Activated gamma-delta T cell treated with anti-CD3 and anti-CD28 coated beads, Interleukin-2, amount 50 U/mL, for 16 hours (primary cell): ENCODE measurements around the gene AIPL1.

ENCODE experiments used
- DNase-seq: peaks from one replicate; pipeline ENCODE4 v3.0.0-alpha.2; 2020; ENCODE audit warnings: low read depth

AIPL1 gene

DNA sequence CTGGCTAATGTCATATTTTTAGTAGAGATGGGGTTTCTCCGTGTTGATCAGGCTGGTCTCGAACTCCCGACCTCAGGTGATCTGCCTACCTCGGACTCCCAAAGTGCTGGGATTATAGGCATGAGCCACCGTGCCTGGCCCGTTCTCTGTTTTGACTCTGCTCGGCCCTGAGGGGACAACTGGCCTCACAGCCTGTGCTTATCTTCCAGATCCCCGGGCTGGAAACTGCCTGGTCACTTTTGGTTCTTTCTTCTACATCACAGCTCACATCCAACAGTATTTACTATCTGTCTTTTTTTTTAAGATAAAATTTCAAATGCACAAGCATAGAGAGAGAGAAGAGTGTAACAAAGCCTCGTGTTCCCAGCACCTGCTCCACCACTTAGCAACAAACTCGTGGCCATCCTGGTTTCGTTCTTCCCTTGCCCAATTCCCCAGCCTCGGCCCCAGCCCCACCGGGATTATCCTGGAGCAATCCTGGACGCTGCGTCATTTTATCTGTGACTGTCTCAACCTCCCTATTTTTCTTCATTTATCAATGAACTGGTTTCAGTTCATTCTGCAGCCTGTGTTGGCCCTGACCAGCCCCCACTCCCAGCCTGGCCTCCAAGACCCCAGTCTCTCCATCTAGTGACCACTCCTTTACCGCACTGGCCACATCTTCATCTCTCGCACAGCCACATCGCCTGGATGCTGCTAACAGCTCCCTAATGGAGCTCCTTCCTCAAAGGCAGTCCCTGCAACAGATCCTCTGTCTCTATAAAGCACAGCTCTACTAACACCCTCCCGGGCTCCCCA, 30.5 kb upstream of the AIPL1 start:
- DNase-seq = no peak

DNA sequence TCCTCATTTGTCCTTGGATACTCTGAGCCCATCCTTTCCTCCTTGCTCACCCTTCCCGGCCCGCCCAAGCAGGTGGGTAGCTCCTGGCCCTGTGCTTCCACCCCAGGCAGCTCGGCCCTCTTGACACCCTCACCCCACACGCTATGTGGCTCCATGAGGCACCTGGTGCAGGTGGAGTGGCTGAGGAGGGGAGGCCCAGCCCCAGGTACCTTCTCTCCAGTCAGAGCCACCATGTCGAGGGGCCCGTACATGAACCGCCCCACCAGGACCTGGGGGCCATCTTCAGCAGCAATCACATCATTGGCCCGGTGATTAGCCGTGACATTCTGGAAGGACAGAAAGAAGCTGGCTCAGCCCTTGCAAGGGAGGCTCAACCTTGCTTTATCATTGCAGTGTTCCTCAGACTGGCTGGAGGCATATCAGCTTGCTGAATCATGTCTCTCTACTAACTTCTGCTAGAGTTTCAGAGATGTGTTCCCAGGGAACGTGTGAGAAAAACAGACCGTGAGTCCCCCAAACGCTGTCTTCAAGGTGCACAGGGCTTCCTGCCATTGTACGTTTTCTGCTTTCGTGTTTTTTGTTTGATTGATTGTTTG, 29.6 kb upstream of the AIPL1 start:
- DNase-seq = no peak

GRCh38 chr17:6463616-6464445, 28.9 kb upstream of the AIPL1 start:
- no peak for DNase-seq

GRCh38 chr17:6462692-6463091, 27.8 kb upstream of the AIPL1 start:
- DNase-seq = no peak

DNA sequence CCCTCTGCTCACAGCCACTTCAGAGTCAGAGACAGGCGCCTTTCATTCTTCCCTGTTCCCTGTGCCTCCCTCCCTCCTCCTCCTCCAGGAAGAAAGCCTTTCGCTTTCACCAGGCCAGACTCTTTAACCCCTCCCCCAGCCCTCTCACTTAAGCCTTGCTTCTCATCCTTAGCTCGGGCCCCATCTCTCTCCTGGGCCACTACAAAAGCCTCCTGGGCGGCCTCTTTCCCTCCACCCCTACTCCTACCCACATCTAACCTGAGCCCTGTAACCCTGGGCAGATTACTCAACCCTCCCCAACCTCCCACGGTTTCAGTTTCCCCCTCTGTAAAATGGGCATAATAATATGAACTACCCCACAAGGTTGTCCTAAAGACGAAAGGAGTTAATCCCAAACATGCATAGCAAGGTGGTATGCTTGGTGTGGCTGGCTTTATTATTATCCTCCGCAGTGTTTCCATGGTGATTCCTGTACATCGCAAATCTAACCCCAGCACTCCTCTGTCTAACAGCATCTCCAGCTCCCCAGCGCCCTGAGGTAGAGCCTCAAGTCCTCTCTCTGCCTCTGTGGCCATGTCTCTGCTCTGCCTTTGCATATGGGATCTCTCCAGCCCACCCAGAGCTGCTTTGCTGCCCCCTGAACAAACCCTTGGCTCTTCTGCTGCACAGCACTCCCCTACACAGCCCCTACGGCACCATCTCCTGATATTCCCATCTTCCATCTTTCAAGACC, 27.0 kb upstream of the AIPL1 start:
- no peak for DNase-seq

GRCh38 chr17:6461246-6461645, 26.3 kb upstream of the AIPL1 start:
- DNase-seq = no peak

DNA sequence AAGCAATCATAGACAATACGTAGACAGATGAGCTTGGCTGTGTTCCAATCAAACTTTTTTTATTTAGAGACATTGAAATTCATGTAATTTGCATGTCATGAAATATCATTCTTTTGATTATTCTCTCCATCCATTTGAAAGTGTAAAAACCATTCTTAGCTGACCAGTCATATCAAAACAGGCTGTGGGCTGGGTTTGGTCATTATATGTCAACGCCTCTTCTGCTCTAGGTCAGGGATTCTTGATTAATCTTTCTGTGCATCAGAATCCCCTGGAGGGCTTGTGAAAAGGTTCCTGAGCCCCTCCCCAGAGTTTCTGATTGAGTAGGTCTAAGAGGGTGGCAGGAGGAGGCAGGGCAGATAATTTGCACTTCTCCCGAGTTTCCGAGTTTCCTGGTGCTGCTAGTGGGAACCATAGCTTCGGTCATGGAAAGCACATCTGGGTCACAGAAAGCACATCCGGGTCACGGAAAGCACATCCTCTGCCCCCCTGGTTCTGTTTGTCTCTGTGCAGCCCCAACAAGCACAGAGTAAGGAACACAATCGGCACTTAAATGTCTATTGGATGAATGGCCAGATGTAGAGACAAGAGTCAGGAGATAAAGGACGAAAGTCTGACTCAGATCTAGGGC, 25.7 kb upstream of the AIPL1 start:
- no peak for DNase-seq

DNA sequence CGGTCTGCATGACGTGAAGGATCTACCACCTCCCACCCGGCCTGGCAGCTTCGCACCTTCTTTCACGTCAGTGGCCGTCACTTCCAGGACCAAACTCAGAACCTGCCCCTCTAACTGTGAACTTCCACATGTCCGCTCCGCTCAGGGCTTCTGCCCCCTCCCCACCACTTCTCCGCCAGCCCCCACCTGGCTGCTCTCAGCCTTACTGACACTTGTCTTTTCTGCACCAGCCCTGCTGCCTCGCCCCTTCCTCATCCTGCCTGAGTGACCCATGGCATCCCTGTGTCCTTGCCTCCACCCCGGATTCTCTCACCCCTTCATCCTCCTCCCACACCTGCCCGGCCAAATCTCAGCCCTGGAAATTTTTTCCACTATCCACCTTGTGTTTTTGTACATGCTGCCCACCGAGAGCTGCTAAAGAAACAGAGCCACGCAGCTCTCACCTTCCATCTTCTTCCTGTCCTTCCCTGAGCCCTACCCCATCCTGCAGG, 23.6 kb upstream of the AIPL1 start:
- DNase-seq = no peak

DNA sequence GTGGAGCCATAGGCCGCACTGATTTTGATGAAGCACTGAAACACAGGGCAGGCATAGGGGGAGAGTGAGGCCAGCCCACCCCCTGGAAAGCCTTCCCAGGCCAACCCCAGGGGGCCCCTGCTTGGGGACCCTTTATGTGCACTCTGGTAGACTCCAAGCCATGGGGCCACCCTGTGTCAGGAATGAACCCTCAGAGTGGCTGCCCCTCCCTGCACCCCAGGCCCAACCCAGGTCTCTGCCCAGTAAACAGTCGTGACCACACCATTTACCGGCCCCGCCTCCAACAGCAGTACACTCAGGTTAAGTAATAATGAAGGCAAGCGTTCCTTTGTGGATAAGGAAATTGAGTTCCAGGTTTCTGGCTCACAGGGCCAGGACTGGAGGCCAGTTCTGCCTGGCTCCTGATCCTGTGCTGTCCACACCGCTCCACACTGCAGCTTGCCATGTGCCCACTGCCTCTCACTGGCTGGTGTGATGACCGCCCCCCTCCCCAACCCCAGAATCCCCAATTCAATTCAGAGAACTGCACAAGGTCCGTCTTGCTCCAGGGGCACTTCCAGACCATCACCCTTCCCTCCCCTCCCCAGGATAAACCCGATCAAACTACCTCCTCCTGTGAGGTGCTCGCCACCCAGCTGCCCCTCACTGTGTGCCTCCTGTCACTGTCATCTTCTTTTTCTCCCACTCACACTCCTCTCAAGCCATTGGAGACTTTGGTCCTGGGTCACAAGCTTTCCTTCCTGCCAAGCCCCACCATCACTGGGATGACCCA, 23.0 kb upstream of the AIPL1 start:
- DNase-seq = no peak

- no peak for DNase-seq
Observed at GRCh38 chr17:6456914-6457687, 22.2 kb upstream of the AIPL1 start.

- no peak for DNase-seq
Observed at GRCh38 chr17:6456321-6456720, 21.4 kb upstream of the AIPL1 start.

GRCh38 chr17:6455321-6455705, 20.4 kb upstream of the AIPL1 start:
- peak; percentile 9 for DNase-seq

DNA sequence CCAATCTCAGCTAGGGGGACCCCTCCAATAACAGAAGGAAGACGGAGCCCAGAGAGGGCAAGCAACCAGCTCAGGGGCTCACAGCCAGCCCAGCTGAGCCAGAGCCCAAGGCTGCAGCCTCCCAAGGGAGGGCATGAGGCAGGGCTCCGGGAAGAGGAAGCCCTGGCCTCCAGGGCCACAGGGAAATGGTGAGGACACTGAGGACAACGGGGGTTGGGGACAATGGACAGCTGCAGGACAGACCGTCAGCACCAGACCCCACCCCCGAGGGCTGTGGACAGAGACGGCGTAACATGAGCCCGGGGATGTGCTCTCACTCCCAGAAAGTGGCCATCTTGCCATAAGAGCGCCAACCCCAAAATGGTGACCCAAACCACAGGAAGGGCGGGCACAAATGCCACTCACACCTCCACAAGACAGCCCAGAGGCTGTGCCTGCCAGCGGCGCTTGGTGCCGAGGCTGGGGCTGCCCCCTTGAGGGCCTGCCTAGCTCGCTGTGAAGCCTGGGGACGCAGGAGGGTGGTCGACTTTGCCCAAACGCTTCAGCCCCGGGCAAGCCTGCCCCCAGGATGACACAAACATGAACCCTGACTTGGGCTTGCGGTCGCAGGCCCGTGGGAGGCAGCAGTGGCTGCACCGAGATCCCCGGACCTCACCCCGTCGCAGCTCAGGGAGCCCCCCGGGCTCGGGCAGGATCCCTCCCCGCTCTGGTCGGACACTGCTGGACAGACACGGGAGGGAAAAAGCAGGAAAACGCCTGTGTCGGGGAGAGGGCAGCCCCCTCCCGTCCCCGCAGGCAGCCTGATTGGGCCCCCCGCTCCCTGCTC, 19.8 kb upstream of the AIPL1 start:
- DNase-seq = no peak

DNA sequence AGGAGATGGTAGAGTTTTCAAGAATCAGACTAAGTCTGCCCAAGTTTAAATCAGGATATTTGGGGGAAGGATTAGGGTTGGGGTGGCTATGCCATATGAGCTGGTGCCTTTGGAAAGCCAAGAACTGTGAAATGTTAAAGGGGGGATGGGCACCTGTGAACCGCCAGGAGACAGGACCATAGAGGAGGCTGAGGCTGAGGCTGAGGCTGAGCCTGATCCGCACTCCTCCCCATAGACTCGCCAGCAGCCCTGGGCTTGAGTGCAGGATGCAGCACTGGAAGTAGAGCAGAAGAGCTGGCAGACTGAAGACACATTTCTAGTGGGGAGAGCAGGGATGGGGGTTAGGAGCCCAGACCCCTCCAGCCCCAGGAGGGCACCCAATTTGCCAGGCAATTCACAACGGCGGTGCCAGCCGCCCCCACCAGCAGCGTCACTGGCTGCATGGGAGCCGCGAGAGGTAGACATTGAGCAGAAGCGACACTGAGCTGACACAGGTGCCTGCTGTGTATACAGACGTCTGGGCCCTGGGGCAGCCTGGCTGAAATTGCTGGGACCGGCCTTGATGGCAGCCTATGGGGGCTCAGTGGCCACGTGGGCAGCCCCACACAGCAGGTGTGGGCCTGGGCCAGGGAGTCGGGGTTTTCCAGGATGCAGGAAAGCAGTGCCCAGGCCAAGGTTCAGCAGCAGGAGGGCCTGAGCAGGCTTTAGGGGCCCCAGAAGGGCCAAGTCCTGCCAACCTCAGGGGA, 18.5 kb upstream of the AIPL1 start:
- no peak for DNase-seq

GRCh38 chr17:6452471-6453266, 17.7 kb upstream of the AIPL1 start:
- no peak for DNase-seq

DNA sequence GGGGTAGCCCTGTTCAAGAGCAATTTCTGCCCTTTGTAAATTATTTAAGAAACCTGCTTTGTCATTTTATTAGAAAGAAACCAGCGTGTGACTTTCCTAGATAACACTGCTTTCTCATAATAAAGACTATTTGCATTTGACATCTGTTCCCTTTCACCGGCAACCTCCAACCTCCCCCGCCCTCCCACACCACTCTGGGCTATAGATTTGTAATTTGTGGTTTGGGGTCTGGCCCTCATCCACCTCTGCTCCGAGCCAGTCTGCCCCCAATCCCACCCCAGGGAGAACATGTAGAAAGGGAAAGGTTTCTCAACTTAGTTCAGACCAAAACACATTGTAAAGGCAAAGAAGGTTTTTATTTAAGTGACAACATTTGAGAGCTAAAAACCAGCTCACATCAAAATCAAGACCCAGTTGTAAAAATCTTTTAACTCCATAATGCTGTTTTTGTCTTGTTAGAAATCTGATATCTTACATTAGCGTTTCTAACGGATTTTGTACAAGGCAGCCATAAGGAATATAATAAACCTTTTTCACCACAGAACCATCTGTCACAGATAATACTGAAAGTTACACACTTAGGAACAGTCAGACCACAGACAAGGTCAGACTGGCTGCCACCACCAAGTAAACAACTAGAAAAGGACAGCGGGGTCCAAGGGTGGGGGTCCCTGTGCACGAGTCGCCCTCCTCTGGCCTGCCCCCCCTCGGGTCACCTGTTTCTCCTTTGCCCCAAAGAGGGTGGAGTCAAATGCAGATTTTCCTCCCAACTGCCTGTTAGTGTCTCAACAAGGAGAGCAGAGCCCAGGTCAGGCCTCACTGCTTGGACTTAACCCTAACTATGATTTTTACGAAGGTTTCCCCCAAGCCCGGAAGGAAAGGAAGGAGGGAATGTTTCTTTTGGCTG, 16.3 kb upstream of the AIPL1 start:
- DNase-seq = no peak

- DNase-seq = no peak
Observed at GRCh38 chr17:6449307-6449706, 14.4 kb upstream of the AIPL1 start.
